ENCODE measurements around the gene TIMM13.

DNA sequence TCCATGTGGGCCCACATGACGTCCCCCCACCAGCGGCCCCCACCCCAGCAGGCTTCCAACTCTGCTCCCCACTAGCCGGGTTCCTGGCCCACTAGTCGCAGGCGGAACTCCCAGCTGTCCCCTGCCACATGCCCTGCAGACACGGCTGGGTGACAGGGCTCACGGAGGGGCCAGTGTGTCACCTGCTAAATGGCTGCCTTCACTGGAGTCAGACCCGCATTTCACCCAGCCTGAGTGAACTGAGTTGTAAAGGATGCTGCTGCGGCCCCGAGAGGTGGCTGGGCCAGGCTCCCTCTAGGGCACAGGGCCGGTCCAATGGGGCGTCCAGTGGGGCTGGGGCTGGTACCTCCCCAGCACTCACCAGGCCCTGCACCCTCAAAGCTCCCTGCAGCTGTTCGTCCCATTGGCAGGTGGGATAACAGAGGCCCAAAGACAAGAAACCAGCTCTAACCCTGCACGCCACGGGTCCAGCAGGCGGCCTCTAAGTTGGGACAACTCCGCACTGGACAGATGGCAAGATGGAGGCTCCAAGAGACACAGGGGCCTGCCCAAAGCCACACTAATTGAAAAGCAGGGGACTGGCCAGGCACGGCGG lies 26.1 kb upstream of the TIMM13 start:
- no peak for TF ChIP-seq CEBPB (IDR thresholded peaks at IDR 0.05)
- TF ChIP-seq, protein P1, sequence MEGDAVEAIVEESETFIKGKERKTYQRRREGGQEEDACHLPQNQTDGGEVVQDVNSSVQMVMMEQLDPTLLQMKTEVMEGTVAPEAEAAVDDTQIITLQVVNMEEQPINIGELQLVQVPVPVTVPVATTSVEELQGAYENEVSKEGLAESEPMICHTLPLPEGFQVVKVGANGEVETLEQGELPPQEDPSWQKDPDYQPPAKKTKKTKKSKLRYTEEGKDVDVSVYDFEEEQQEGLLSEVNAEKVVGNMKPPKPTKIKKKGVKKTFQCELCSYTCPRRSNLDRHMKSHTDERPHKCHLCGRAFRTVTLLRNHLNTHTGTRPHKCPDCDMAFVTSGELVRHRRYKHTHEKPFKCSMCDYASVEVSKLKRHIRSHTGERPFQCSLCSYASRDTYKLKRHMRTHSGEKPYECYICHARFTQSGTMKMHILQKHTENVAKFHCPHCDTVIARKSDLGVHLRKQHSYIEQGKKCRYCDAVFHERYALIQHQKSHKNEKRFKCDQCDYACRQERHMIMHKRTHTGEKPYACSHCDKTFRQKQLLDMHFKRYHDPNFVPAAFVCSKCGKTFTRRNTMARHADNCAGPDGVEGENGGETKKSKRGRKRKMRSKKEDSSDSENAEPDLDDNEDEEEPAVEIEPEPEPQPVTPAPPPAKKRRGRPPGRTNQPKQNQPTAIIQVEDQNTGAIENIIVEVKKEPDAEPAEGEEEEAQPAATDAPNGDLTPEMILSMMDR (IDR thresholded peaks at IDR 0.05): no peak
- TF ChIP-seq CHD4 (IDR thresholded peaks at IDR 0.05; ENCODE audit: borderline replicate concordance): no peak
- no peak for TF ChIP-seq EHMT2 (IDR thresholded peaks at IDR 0.05; ENCODE audit: low read depth)
- TF ChIP-seq BHLHE40 (IDR thresholded peaks at IDR 0.05; ENCODE audit: low read depth, low read length): no peak
- no peak for TF ChIP-seq POLR2A (IDR thresholded peaks at IDR 0.05; ENCODE audit: low read length)
- TF ChIP-seq RAD21 (conservative IDR thresholded peaks at IDR 0.05 in 1 of 2, IDR thresholded peaks at IDR 0.05 in 1 of 2): no peak
- no peak for TF ChIP-seq FOSB (CRISPR knock-in tag; IDR thresholded peaks at IDR 0.05)
- no peak for TF ChIP-seq GATA3 (IDR thresholded peaks at IDR 0.05; ENCODE audit: borderline replicate concordance)
- TF ChIP-seq HEYL (CRISPR knock-in tag; IDR thresholded peaks at IDR 0.05): no peak
- TF ChIP-seq, protein P2, sequence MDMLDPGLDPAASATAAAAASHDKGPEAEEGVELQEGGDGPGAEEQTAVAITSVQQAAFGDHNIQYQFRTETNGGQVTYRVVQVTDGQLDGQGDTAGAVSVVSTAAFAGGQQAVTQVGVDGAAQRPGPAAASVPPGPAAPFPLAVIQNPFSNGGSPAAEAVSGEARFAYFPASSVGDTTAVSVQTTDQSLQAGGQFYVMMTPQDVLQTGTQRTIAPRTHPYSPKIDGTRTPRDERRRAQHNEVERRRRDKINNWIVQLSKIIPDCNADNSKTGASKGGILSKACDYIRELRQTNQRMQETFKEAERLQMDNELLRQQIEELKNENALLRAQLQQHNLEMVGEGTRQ (IDR thresholded peaks at IDR 0.05): no peak
- no peak for TF ChIP-seq HDAC2 (IDR thresholded peaks at IDR 0.05)
